NCI-H1436 treated with DMSO at 0.1 percent for 48 hours (cell line): Measurements from ENCODE around the gene UBE2E2.

ENCODE experiments used
- DNase-seq: peaks from one replicate; lab custom pipeline; 2025; lab: John Stamatoyannopoulos, UW

The UBE2E2 gene

GRCh38 chr3:23276913-23277658 is 74.0 kb downstream of the UBE2E2 start:
- DNase-seq, result no peak

- no peak for DNase-seq
Measured at GRCh38 chr3:23277688-23278087, 74.6 kb downstream of the UBE2E2 start.

- DNase-seq, result no peak
Measured at GRCh38 chr3:23283625-23284024, 80.5 kb downstream of the UBE2E2 start.

GRCh38 chr3:23288286-23288685 is 85.2 kb downstream of the UBE2E2 start:
- DNase-seq, result no peak

GRCh38 chr3:23288715-23289114 is 85.6 kb downstream of the UBE2E2 start:
- DNase-seq, result no peak

GRCh38 chr3:23292432-23292831 is 89.3 kb downstream of the UBE2E2 start:
- DNase-seq, result no peak

- no peak for DNase-seq
Measured at GRCh38 chr3:23294770-23295387, 91.8 kb downstream of the UBE2E2 start.

- no peak for DNase-seq
Measured at GRCh38 chr3:23301819-23302218, 98.7 kb downstream of the UBE2E2 start.

- no peak for DNase-seq
Measured at GRCh38 chr3:23302271-23302670, 99.1 kb downstream of the UBE2E2 start.

GRCh38 chr3:23303601-23304217 is 100.6 kb downstream of the UBE2E2 start:
- no peak for DNase-seq

GRCh38 chr3:23304424-23304823 is 101.3 kb downstream of the UBE2E2 start:
- DNase-seq, result no peak

GRCh38 chr3:23308986-23309625 is 106.0 kb downstream of the UBE2E2 start:
- DNase-seq, result no peak

GRCh38 chr3:23312866-23313265 is 109.7 kb downstream of the UBE2E2 start:
- no peak for DNase-seq

GRCh38 chr3:23314981-23315762 is 112.0 kb downstream of the UBE2E2 start:
- DNase-seq, result no peak

GRCh38 chr3:23316924-23317323 is 113.8 kb downstream of the UBE2E2 start:
- DNase-seq, result no peak

GRCh38 chr3:23319366-23320312 is 116.5 kb downstream of the UBE2E2 start:
- DNase-seq, result no peak

- DNase-seq, result no peak
Measured at GRCh38 chr3:23320586-23321570, 117.8 kb downstream of the UBE2E2 start.

- no peak for DNase-seq
Measured at GRCh38 chr3:23324745-23325144, 121.6 kb downstream of the UBE2E2 start.

- no peak for DNase-seq
Measured at GRCh38 chr3:23325466-23326065, 122.4 kb downstream of the UBE2E2 start.
